Urinary bladder (tissue), 4 donors: ENCODE results near the gene NPAS2. TPM values are rescaled to one million over a fixed set of nuclear protein-coding genes. Genes with fewer than 3 reads are reported as not detected.

Experiments
- DNase-seq: peaks from one replicate; pipeline ENCODE4 v3.0.0-alpha.2; 2015; ENCODE audit errors: extremely low spot score
- H3K27ac ChIP-seq: one replicate; pipeline ENCODE4 v1.5.1; 2013; ENCODE audit warnings: low read depth, mild to moderate bottlenecking, moderate library complexity
- H3K36me3 ChIP-seq: one replicate; pipeline ENCODE4 v1.6.1; 2013; ENCODE audit warnings: mild to moderate bottlenecking, moderate library complexity; ENCODE audit not compliant: insufficient read depth
- H3K4me1 ChIP-seq: one replicate; pipeline ENCODE4 v1.6.1; 2013; ENCODE audit warnings: mild to moderate bottlenecking, moderate library complexity; ENCODE audit not compliant: insufficient read depth
- H3K4me3 ChIP-seq: one replicate; pipeline ENCODE4 v1.5.1; 2013; ENCODE audit warnings: low read depth, low read length
- WGBS: extraction: QIAGEN DNeasy Blood & Tissue Kit; methylation state at CpG from one replicate; pipeline ENCODE4 v1.1.7; 2013; 5-methylcytosine and 5-hydroxymethylcytosine counted together
- polyA plus RNA-seq: library from polyadenylated mRNA; stranded (reverse); fragments of 200-250 nt; gene quantifications from one replicate; pipeline ENCODE4 v1.2.3, GENCODE V29; 2013
- total RNA-seq: library from RNA; depleted of rRNA; stranded (reverse); fragments of >200 nt; gene quantifications from one replicate; pipeline ENCODE4 v1.2.3, GENCODE V29; 2014
- donor health status: healthy with polysubstance abuse.
- donor health status: healthy.

NPAS2 gene
- total and polyA plus RNA-seq, 2 donors = 11.8 to 35.0 TPM

GRCh38 chr2:100956081-100956480 lies 136.1 kb downstream of the NPAS2 start:
- 97% methylated on average over 5 of the region's 5 CpGs for WGBS
- Histone ChIP-seq H3K4me1 (no peaks in the 10 kb centered on the region), H3K27ac (no peak overlapping the region), H3K36me3 (no peaks in the 10 kb centered on the region), H3K4me3 (no peak overlapping the region)
- DNase-seq = no peak

- Histone ChIP-seq H3K4me3 (no peak overlapping the region), H3K36me3 (no peaks in the 10 kb centered on the region)
- WGBS = 39% methylated on average over 16 of the region's 16 CpGs
Observed at GRCh38 chr2:100957996-100958653, 138.2 kb downstream of the NPAS2 start.

GRCh38 chr2:100959225-100959880 lies 139.4 kb downstream of the NPAS2 start:
- Histone ChIP-seq H3K4me1 (no peaks in the 10 kb centered on the region), H3K27ac (no peak overlapping the region), H3K4me3 (no peak overlapping the region), H3K36me3 (no peaks in the 10 kb centered on the region)
- 59% methylated on average over 6 of the region's 6 CpGs for WGBS
- DNase-seq = no peak

More at GRCh38 chr2:100957996-100958653, 138.2 kb downstream of the NPAS2 start:
- Histone ChIP-seq H3K27ac (no peak overlapping the region), H3K4me1 (no peaks in the 10 kb centered on the region)
- no peak for DNase-seq

GRCh38 chr2:100960688-100961087 lies 140.7 kb downstream of the NPAS2 start:
- 80% methylated on average over 4 of the region's 4 CpGs for WGBS
- Histone ChIP-seq H3K36me3 (no peaks in the 10 kb centered on the region), H3K27ac (no peak overlapping the region), H3K4me1 (no peaks in the 10 kb centered on the region), H3K4me3 (no peak overlapping the region)
- DNase-seq = no peak

- 83% methylated on average over 12 of the region's 12 CpGs for WGBS
- Histone ChIP-seq H3K36me3 (no peaks in the 10 kb centered on the region), H3K4me3 (no peak overlapping the region), H3K4me1 (no peaks in the 10 kb centered on the region), H3K27ac (no peak overlapping the region)
- no peak for DNase-seq
Observed at GRCh38 chr2:100962366-100963025, 142.6 kb downstream of the NPAS2 start.

GRCh38 chr2:100963026-100963375 lies 143.1 kb downstream of the NPAS2 start:
- no peak overlapping the region for H3K27ac ChIP-seq
- H3K4me1 ChIP-seq = no peaks in the 10 kb centered on the region
- DNase-seq = no peak
- WGBS = 94% methylated on average over 4 of the region's 4 CpGs
- H3K36me3 ChIP-seq = no peaks in the 10 kb centered on the region
- no peak overlapping the region for H3K4me3 ChIP-seq

GRCh38 chr2:100964222-100964621 lies 144.3 kb downstream of the NPAS2 start:
- no peaks in the 10 kb centered on the region for H3K4me1 ChIP-seq
- WGBS = 80% methylated on average over 12 of the region's 12 CpGs
- no peak overlapping the region for H3K27ac ChIP-seq
- no peak for DNase-seq
- H3K36me3 ChIP-seq = no peaks in the 10 kb centered on the region
- no peak overlapping the region for H3K4me3 ChIP-seq

GRCh38 chr2:100964681-100965169 lies 144.8 kb downstream of the NPAS2 start:
- DNase-seq = no peak
- H3K4me3 ChIP-seq = no peak overlapping the region
- no peaks in the 10 kb centered on the region for H3K4me1 ChIP-seq
- 78% methylated on average over 11 of the region's 11 CpGs for WGBS
- no peak overlapping the region for H3K27ac ChIP-seq
- H3K36me3 ChIP-seq = no peaks in the 10 kb centered on the region

- 95% methylated on average over 5 of the region's 5 CpGs for WGBS
- H3K36me3 ChIP-seq = no peaks in the 10 kb centered on the region
- no peaks in the 10 kb centered on the region for H3K4me1 ChIP-seq
- H3K27ac ChIP-seq = no peak overlapping the region
- no peak for DNase-seq
- H3K4me3 ChIP-seq = no peak overlapping the region
Observed at GRCh38 chr2:100965596-100965995, 145.7 kb downstream of the NPAS2 start.

GRCh38 chr2:100967716-100968115 lies 147.8 kb downstream of the NPAS2 start:
- Histone ChIP-seq H3K4me3 (no peak overlapping the region), H3K36me3 (no peaks in the 10 kb centered on the region)
- no peak for DNase-seq

GRCh38 chr2:100968146-100969145 lies 148.5 kb downstream of the NPAS2 start:
- no peaks in the 10 kb centered on the region for H3K36me3 ChIP-seq
- WGBS = 92% methylated on average over 28 of the region's 28 CpGs
- DNase-seq = no peak
- no peak overlapping the region for H3K27ac ChIP-seq
- H3K4me1 ChIP-seq = no peaks in the 10 kb centered on the region
- H3K4me3 ChIP-seq = no peak overlapping the region

More at GRCh38 chr2:100967716-100968115, 147.8 kb downstream of the NPAS2 start:
- 93% methylated on average over 8 of the region's 8 CpGs for WGBS
- no peak overlapping the region for H3K27ac ChIP-seq
- H3K4me1 ChIP-seq = no peaks in the 10 kb centered on the region

GRCh38 chr2:100969998-100970397 lies 150.1 kb downstream of the NPAS2 start:
- Histone ChIP-seq H3K36me3 (no peaks in the 10 kb centered on the region), H3K4me3 (no peak overlapping the region), H3K27ac (no peak overlapping the region), H3K4me1 (no peaks in the 10 kb centered on the region)
- no peak for DNase-seq
- WGBS = 95% methylated on average over 7 of the region's 7 CpGs

- Histone ChIP-seq H3K4me3 (no peak overlapping the region), H3K36me3 (no peaks in the 10 kb centered on the region), H3K4me1 (no peaks in the 10 kb centered on the region), H3K27ac (no peak overlapping the region)
- no peak for DNase-seq
- 91% methylated on average over 9 of the region's 9 CpGs for WGBS
Observed at GRCh38 chr2:100971221-100971620, 151.3 kb downstream of the NPAS2 start.
